MV-4-11 (cell line): ENCODE data around the gene TRUB2.

Experiments used
- DNase-seq: peaks from one replicate; lab custom pipeline; 2025; lab: John Stamatoyannopoulos, UW

TRUB2 gene

GRCh38 chr9:128271112-128271511 is 51.1 kb downstream of the TRUB2 start:
- no peak for DNase-seq

- no peak for DNase-seq
These were observed 55.2 kb downstream of the TRUB2 start for GRCh38 chr9:128266868-128267590.

DNA sequence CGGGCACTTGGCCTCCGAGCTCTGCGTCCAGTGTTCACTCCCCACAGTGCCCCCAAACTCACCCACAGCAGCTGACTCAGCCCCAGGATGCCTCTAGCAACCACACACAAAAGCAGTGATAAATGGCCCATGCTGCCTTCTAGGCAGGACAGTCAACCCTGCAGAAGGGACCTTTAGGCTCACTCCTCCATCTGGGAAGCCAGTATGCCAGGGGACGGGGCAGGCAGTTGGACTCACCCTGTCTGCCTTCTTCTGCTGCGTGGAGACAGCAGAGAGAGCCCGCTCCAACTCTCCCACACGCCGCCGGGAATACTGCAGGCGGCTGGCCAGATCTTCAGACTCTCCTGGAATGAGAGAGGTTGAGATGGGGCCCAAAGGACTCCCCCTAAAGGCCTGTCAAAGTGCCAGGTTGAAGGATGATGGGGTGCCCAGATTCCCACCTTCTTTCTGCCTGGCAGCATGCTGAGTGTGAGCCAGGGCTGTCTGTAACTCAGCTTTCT is 56.8 kb downstream of the TRUB2 start:
- no peak for DNase-seq

DNA sequence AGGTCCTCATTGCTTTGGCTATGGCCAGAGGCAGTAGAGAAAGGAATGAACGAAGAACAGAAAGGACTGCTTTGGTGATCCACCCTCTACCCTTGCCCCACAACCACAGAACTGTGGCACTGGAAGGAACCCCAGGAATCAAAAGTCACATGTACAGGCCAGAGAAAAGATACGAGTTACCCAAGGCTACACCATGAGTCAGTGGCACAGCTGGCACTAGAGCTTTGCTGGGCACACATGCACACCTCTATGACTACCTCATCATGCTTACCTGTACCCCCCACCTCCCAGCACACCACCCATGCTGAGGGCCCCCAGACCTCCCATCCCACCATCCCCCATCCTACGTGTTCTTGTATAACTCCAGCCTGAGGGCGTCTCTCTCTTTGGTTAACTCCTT is 59.6 kb downstream of the TRUB2 start:
- DNase-seq: no peak

GRCh38 chr9:128260340-128260739 is 61.9 kb downstream of the TRUB2 start:
- DNase-seq: no peak

- DNase-seq: no peak
These were observed 63.1 kb downstream of the TRUB2 start for GRCh38 chr9:128259156-128259555.

DNA sequence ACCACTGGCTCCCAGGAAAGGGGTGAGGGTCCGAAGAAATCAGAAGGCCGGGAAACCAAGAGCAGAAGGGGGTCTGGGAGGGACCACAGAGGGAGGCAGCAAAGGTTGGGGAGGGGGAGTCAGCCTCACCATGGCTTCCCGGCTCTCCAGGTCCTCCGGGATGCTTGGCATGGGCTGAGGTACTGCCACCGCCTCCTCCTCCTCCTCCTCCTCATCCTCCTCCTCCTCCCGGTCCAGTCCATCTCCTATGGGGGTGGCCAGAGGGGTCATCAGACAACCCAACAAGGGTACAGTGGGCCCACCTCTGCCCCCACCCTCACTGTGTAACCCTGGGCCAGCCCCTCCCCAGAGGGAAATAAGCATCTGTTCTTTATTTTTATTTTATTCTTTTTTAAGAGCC is 63.9 kb downstream of the TRUB2 start:
- no peak for DNase-seq

- DNase-seq: no peak
These were observed 64.3 kb downstream of the TRUB2 start for GRCh38 chr9:128257907-128258306.

GRCh38 chr9:128257086-128257825 is 65.0 kb downstream of the TRUB2 start:
- no peak for DNase-seq
